Mucosa of gallbladder (tissue), 1 donor: Measurements from ENCODE around the gene MRAS. TPM values are rescaled to one million over a fixed set of nuclear protein-coding genes. Genes with fewer than 3 reads are reported as not detected.
"Not testable (repeated sequence)": the region's sequence is repeated elsewhere in the genome, so short reads cannot be mapped to it uniquely, and the experiment has no call there.

ENCODE experiments used
- DNase-seq: peaks from one replicate; pipeline ENCODE4 v3.0.0-alpha.2; 2020; ENCODE audit warnings: low spot score
- total RNA-seq: library from RNA; stranded (reverse); gene quantifications from one replicate; pipeline ENCODE4 v1.2.1, GENCODE V29; 2021
- donor health status: DM: no; HTN: no; CAD: no.

MRAS gene
- total RNA-seq, 1 donor from 2014 or later, result 31.7 TPM

- peak; percentile 83 for DNase-seq
Observed at GRCh38 chr3:138417559-138417982, 69.2 kb downstream of the MRAS start.

- DNase-seq, result no peak
Observed at GRCh38 chr3:138418601-138419206, 70.3 kb downstream of the MRAS start.

- DNase-seq, result no peak
Observed at GRCh38 chr3:138423316-138423715, 74.9 kb downstream of the MRAS start.

- no peak for DNase-seq
Observed at GRCh38 chr3:138424323-138424722, 75.9 kb downstream of the MRAS start.

- DNase-seq, result no peak
Observed at GRCh38 chr3:138426211-138426610, 77.8 kb downstream of the MRAS start.

GRCh38 chr3:138426754-138427153, 78.4 kb downstream of the MRAS start:
- not testable (repeated sequence) for DNase-seq

GRCh38 chr3:138429665-138430064, 81.3 kb downstream of the MRAS start:
- DNase-seq, result no peak

GRCh38 chr3:138432576-138433240, 84.3 kb downstream of the MRAS start:
- no peak for DNase-seq

GRCh38 chr3:138433892-138434275, 85.5 kb downstream of the MRAS start:
- no peak for DNase-seq

- peak; percentile 89 for DNase-seq
Observed at GRCh38 chr3:138434276-138434874, 86.0 kb downstream of the MRAS start, which contains the start of gene ESYT3. Gene ESYT3, plus strand, starts transcription at chr3:138434616. Its CDS starts 183 bp downstream, at chr3:138434799.

GRCh38 chr3:138434875-138435772, 86.7 kb downstream of the MRAS start:
- no peak for DNase-seq

- no peak for DNase-seq
Observed at GRCh38 chr3:138435840-138436239, 87.5 kb downstream of the MRAS start.

GRCh38 chr3:138437281-138437680, 88.9 kb downstream of the MRAS start:
- DNase-seq, result no peak

- no peak for DNase-seq
Observed at GRCh38 chr3:138438896-138439295, 90.5 kb downstream of the MRAS start.

- no peak for DNase-seq
Observed at GRCh38 chr3:138439646-138440045, 91.3 kb downstream of the MRAS start.

GRCh38 chr3:138440121-138440521, 91.7 kb downstream of the MRAS start:
- no peak for DNase-seq

- no peak for DNase-seq
Observed at GRCh38 chr3:138440596-138440995, 92.2 kb downstream of the MRAS start.

- no peak for DNase-seq
Observed at GRCh38 chr3:138441256-138441655, 92.9 kb downstream of the MRAS start.

GRCh38 chr3:138441742-138442141, 93.4 kb downstream of the MRAS start:
- DNase-seq, result no peak

- peak; percentile 34 for DNase-seq
Observed at GRCh38 chr3:138442433-138442832, 94.1 kb downstream of the MRAS start.

- DNase-seq, result no peak
Observed at GRCh38 chr3:138443091-138443490, 94.7 kb downstream of the MRAS start.
